ENCODE results near the gene CROCC2.

The CROCC2 gene

GRCh38 chr2:240946654-240947053 is 40.5 kb downstream of the CROCC2 start:
- no peak overlapping the region for H3K9ac ChIP-seq (ENCODE audit: low read length)

GRCh38 chr2:240947176-240947575 is 41.0 kb downstream of the CROCC2 start:
- H3K4me1 ChIP-seq (ENCODE audit: control insufficient read depth, low read depth, low read length): no peaks in the 10 kb centered on the region
- H3K9me3 ChIP-seq (ENCODE audit: control insufficient read depth, low read depth, low read length): no peaks in the 10 kb centered on the region
- no peak overlapping the region for H3K9ac ChIP-seq (ENCODE audit: low read length)
- H3K36me3 ChIP-seq (ENCODE audit: control insufficient read depth, low read depth, low read length): no peaks in the 10 kb centered on the region
- H3K27me3 ChIP-seq (ENCODE audit: control insufficient read depth, insufficient read depth, low read length): no peaks in the 10 kb centered on the region
- no peak overlapping the region for H3K4me3 ChIP-seq (ENCODE audit: low read length)
- no peak overlapping the region for H3K27ac ChIP-seq (ENCODE audit: low read length)

More at GRCh38 chr2:240946654-240947053, 40.5 kb downstream of the CROCC2 start:
- no peaks in the 10 kb centered on the region for H3K36me3 ChIP-seq (ENCODE audit: control insufficient read depth, low read depth, low read length)
- no peaks in the 10 kb centered on the region for H3K27me3 ChIP-seq (ENCODE audit: control insufficient read depth, insufficient read depth, low read length)
- no peaks in the 10 kb centered on the region for H3K9me3 ChIP-seq (ENCODE audit: control insufficient read depth, low read depth, low read length)
- no peak overlapping the region for H3K4me3 ChIP-seq (ENCODE audit: low read length)
- H3K27ac ChIP-seq (ENCODE audit: low read length): no peak overlapping the region
- no peaks in the 10 kb centered on the region for H3K4me1 ChIP-seq (ENCODE audit: control insufficient read depth, low read depth, low read length)

GRCh38 chr2:240947607-240948006 is 41.5 kb downstream of the CROCC2 start:
- H3K27ac ChIP-seq (ENCODE audit: low read length): no peak overlapping the region
- no peak overlapping the region for H3K4me3 ChIP-seq (ENCODE audit: low read length)
- H3K9me3 ChIP-seq (ENCODE audit: control insufficient read depth, low read depth, low read length): no peaks in the 10 kb centered on the region
- H3K36me3 ChIP-seq (ENCODE audit: control insufficient read depth, low read depth, low read length): no peaks in the 10 kb centered on the region
- H3K4me1 ChIP-seq (ENCODE audit: control insufficient read depth, low read depth, low read length): no peaks in the 10 kb centered on the region
- no peak overlapping the region for H3K9ac ChIP-seq (ENCODE audit: low read length)
- H3K27me3 ChIP-seq (ENCODE audit: control insufficient read depth, insufficient read depth, low read length): no peaks in the 10 kb centered on the region

DNA sequence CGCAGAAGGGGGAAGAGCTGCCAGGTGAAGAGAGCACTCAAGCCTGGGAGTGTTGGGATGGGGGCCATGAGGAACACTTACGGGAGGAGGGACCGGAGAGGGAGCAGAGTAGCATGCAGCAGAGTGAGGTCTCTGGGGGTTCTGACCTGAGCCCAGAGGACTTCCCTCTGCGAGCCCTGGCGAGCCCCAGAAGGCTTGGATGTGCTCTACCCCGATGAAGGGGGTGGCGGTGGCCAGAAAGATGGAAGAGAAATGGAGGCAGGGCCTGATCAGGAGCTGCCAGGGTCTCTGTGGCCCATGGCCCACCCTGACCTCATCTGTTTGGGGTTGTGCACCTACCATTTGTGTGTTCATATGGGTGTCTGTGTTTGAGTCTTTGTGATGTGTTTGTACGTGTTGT is 42.0 kb downstream of the CROCC2 start:
- Histone ChIP-seq H3K9me3 (ENCODE audit: control insufficient read depth, low read depth, low read length) (no peaks in the 10 kb centered on the region), H3K4me3 (ENCODE audit: low read length) (no peak overlapping the region), H3K36me3 (ENCODE audit: control insufficient read depth, low read depth, low read length) (no peaks in the 10 kb centered on the region), H3K27ac (ENCODE audit: low read length) (no peak overlapping the region), H3K9ac (ENCODE audit: low read length) (no peak overlapping the region), H3K27me3 (ENCODE audit: control insufficient read depth, insufficient read depth, low read length) (no peaks in the 10 kb centered on the region), H3K4me1 (ENCODE audit: control insufficient read depth, low read depth, low read length) (no peaks in the 10 kb centered on the region)

GRCh38 chr2:240948905-240949790 is 43.0 kb downstream of the CROCC2 start:
- Histone ChIP-seq H3K27ac (ENCODE audit: low read length) (no peak overlapping the region), H3K9ac (ENCODE audit: low read length) (no peak overlapping the region), H3K9me3 (ENCODE audit: control insufficient read depth, low read depth, low read length) (no peaks in the 10 kb centered on the region), H3K4me1 (ENCODE audit: control insufficient read depth, low read depth, low read length) (peaks cover 1% of the 10 kb centered on the region), H3K27me3 (ENCODE audit: control insufficient read depth, insufficient read depth, low read length) (no peaks in the 10 kb centered on the region), H3K4me3 (ENCODE audit: low read length) (no peak overlapping the region), H3K36me3 (ENCODE audit: control insufficient read depth, low read depth, low read length) (no peaks in the 10 kb centered on the region)

- H3K9me3 ChIP-seq (ENCODE audit: control insufficient read depth, low read depth, low read length): no peaks in the 10 kb centered on the region
- no peak overlapping the region for H3K27ac ChIP-seq (ENCODE audit: low read length)
- H3K4me1 ChIP-seq (ENCODE audit: control insufficient read depth, low read depth, low read length): peaks cover 9% of the 10 kb centered on the region
- H3K9ac ChIP-seq (ENCODE audit: low read length): no peak overlapping the region
- no peaks in the 10 kb centered on the region for H3K36me3 ChIP-seq (ENCODE audit: control insufficient read depth, low read depth, low read length)
- H3K27me3 ChIP-seq (ENCODE audit: control insufficient read depth, insufficient read depth, low read length): no peaks in the 10 kb centered on the region
- H3K4me3 ChIP-seq (ENCODE audit: low read length): no peak overlapping the region
Measured at GRCh38 chr2:240949791-240950705, 43.9 kb downstream of the CROCC2 start.

- Histone ChIP-seq H3K27me3 (ENCODE audit: control insufficient read depth, insufficient read depth, low read length) (no peaks in the 10 kb centered on the region), H3K9me3 (ENCODE audit: control insufficient read depth, low read depth, low read length) (no peaks in the 10 kb centered on the region), H3K9ac (ENCODE audit: low read length) (no peak overlapping the region), H3K27ac (ENCODE audit: low read length) (no peak overlapping the region), H3K4me1 (ENCODE audit: control insufficient read depth, low read depth, low read length) (peaks cover 9% of the 10 kb centered on the region), H3K4me3 (ENCODE audit: low read length) (no peak overlapping the region), H3K36me3 (ENCODE audit: control insufficient read depth, low read depth, low read length) (no peaks in the 10 kb centered on the region)
Measured at GRCh38 chr2:240951045-240951594, 45.0 kb downstream of the CROCC2 start.

DNA sequence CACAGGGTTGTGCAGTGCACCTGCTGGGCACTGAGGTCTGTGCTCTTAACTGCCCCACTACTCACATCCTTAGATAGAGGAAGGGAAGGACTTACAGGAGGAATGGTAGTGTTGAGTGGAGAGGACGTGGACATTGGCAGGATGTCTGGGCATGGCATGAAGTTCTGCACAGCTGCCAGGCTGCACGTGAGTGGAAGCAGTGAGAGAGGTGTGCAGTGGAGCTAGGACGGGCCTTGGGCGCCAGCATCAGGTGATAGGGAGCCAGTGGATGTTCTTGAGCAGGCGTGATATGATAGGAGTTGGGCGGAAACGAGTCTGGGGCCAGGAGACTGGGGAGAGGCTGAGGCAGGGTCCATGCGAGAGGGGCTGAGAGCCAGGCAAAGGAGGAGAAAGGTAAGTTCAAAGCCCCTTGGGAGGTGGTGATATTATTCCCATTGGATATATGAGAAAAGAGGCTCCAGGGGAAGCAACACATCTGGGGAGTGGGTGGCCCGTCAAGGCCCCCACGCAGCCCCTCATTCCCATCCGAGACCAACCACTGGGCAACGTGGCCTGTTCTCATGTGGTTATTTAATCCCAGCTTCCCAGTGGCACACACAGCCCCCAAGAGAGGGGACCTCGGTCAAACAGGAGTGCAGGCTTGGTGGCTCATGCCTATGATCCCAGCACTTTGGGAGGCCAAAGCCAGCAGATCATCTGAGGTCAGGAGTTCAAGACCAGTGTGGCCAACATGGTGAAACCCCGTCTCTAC is 46.5 kb downstream of the CROCC2 start:
- Histone ChIP-seq H3K9ac (ENCODE audit: low read length) (no peak overlapping the region), H3K4me1 (ENCODE audit: control insufficient read depth, low read depth, low read length) (peaks cover 9% of the 10 kb centered on the region), H3K36me3 (ENCODE audit: control insufficient read depth, low read depth, low read length) (no peaks in the 10 kb centered on the region), H3K27ac (ENCODE audit: low read length) (no peak overlapping the region), H3K4me3 (ENCODE audit: low read length) (no peak overlapping the region), H3K27me3 (ENCODE audit: control insufficient read depth, insufficient read depth, low read length) (no peaks in the 10 kb centered on the region), H3K9me3 (ENCODE audit: control insufficient read depth, low read depth, low read length) (no peaks in the 10 kb centered on the region)

DNA sequence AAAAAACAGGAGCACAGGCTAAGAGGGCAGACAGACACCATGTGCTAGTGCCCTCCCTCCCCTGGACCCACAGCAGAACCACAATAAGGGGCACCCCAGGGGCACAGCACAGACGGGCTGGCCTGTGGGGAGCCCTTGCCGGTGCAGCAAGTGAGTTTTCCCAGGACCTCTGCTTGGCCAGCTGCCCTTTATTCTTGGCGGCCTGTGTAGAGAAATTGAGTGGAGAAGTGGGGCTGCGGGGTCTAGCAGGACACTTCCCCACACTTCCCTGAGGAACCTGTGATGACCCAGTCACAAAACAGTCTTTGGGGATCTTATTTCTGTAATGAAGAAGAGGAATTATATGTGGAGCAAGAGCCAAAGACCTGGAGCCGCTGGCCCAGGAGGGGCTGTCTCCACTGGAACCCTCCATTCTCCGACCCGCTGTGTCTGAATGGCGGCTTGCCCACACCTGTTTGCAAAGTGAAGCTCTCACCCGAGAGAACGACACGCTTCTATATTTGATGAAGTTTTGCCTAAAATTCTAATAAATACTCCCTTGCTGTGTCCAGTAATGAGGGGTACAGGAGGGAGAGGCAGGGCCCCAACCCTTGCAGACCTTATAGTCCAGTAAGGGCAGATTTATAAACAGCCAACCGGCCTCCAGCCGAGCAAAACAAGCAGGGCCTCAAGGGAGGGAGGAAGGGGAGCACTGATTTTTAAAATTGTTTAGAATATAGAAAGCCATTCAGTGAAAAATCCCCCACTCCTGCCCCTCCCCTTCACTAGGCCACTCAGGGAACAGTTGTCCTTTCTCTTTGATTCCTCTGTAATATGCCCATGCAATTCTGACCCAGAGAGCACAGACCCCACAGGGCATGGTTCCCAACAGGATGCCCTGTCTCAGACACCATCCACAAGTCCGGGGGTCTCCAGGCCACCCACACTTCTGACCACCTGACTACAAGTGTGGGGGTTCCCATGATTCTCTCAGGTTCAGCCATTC is 47.6 kb downstream of the CROCC2 start:
- H3K27me3 ChIP-seq (ENCODE audit: control insufficient read depth, insufficient read depth, low read length): no peaks in the 10 kb centered on the region
- no peak overlapping the region for H3K4me3 ChIP-seq (ENCODE audit: low read length)
- H3K36me3 ChIP-seq (ENCODE audit: control insufficient read depth, low read depth, low read length): no peaks in the 10 kb centered on the region
- H3K9ac ChIP-seq (ENCODE audit: low read length): no peak overlapping the region
- no peak overlapping the region for H3K27ac ChIP-seq (ENCODE audit: low read length)
- H3K9me3 ChIP-seq (ENCODE audit: control insufficient read depth, low read depth, low read length): no peaks in the 10 kb centered on the region
- H3K4me1 ChIP-seq (ENCODE audit: control insufficient read depth, low read depth, low read length): peaks cover 9% of the 10 kb centered on the region

All from iPS-18a (cell line).